ENCODE results near the gene FRRS1. TPM values are rescaled to one million over a fixed set of nuclear protein-coding genes. Genes with fewer than 3 reads are reported as not detected.

Gene FRRS1, protein sequence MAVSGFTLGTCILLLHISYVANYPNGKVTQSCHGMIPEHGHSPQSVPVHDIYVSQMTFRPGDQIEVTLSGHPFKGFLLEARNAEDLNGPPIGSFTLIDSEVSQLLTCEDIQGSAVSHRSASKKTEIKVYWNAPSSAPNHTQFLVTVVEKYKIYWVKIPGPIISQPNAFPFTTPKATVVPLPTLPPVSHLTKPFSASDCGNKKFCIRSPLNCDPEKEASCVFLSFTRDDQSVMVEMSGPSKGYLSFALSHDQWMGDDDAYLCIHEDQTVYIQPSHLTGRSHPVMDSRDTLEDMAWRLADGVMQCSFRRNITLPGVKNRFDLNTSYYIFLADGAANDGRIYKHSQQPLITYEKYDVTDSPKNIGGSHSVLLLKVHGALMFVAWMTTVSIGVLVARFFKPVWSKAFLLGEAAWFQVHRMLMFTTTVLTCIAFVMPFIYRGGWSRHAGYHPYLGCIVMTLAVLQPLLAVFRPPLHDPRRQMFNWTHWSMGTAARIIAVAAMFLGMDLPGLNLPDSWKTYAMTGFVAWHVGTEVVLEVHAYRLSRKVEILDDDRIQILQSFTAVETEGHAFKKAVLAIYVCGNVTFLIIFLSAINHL
- 10 to 100 TPM; 19.6 to 44.0 (median 31.4) TPM for total RNA-seq
- long read RNA-seq, partial matches to known transcripts: 2 of 2 reads
- long read RNA-seq, other reads (novel, unspliced or antisense): 0 of 2 reads

GRCh38 chr1:99766378-99766800 is at the start of gene FRRS1:
FRRS1 (minus strand) TSS chr1:99766635; CDS start chr1:99748768, 17,867 bp downstream.
- 0% methylated on average over 10 of the region's 10 CpGs for WGBS (ENCODE audit: insufficient coverage, low coverage, low lambda C conversion rate, missing lambda C conversion rate)
- H3K9me3 ChIP-seq: no peaks in the 10 kb centered on the region
- DNase-seq (peak; percentile 47 to 81 (median 62)), ATAC-seq (peak; percentile 77 to 85 (median 80))
- H3K27ac ChIP-seq: peak within 1 kb of the TSS; percentile 82 to 94 (median 93)
- intact Hi-C loops (cut with DNase I): no loop called here
- H3K36me3 ChIP-seq: no peaks in the 10 kb centered on the region
- peak within 1 kb of the TSS; percentile 43 to 63 (median 55) for H3K4me3 ChIP-seq
- TF ChIP-seq POLR2A (IDR thresholded peaks at IDR 0.05) (peak; percentile 91), CTCF (IDR thresholded peaks at IDR 0.05) (peak in 1 of 4 donors; percentile 10)
- no peaks in the 10 kb centered on the region for H3K27me3 ChIP-seq
- H3K4me1 ChIP-seq: peaks cover 0 to 5% (median 2%) of the 10 kb centered on the region in 4 donors

DNA sequence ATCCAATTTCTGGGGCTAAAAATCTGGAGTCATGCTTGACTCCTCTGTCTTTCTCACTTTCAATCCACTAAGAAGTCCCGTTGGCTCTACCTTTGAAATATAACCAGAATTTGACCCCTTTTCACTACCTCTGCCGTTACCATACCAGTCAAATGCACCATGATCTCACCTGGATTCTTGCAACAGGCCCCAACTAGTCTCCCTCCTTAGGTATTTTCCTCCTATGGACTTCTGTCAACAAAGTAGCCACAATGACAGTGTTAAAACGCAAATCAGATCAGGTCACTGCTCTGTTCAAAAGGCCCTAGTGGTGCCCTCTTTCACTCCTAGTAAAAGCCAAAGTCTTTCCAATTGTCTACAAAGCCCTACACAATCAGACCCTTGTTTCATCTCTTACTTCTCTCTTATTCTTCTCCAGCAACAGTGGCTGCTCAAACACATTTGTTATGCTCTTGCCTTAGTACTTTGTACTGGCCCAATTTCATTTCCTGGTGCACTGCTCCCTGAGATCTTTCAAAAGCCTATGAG is 48.0 kb upstream of the FRRS1 start:
- Histone ChIP-seq H3K27ac (no peak overlapping the region), H3K4me3 (no peak overlapping the region), H3K27me3 (no peaks in the 10 kb centered on the region), H3K4me1 (no peaks in the 10 kb centered on the region), H3K9me3 (no peaks in the 10 kb centered on the region), H3K36me3 (no peaks in the 10 kb centered on the region)
- ATAC-seq (no peak), DNase-seq (no peak)
- intact Hi-C loops (cut with DNase I): loop anchor here in 1 of 2 donors (10.0 kb wide), 1 partner anchor 1050 kb away; no protein-coding TSS in a partner anchor
- TF ChIP-seq CTCF (IDR thresholded peaks at IDR 0.05) (no peak), POLR2A (IDR thresholded peaks at IDR 0.05) (no peak)
- WGBS (ENCODE audit: insufficient coverage, low coverage, low lambda C conversion rate, missing lambda C conversion rate): 79% methylated on average over 3 of the region's 3 CpGs

GRCh38 chr1:99811747-99812146 is 45.3 kb upstream of the FRRS1 start:
- 92% methylated on average over 1 of the region's 1 CpG for WGBS (ENCODE audit: insufficient coverage, low coverage, low lambda C conversion rate, missing lambda C conversion rate)
- no peaks in the 10 kb centered on the region for H3K4me1 ChIP-seq
- H3K27ac ChIP-seq: no peak overlapping the region
- DNase-seq: no peak
- H3K4me3 ChIP-seq: no peak overlapping the region
- no peak for TF ChIP-seq POLR2A (IDR thresholded peaks at IDR 0.05)
- TF ChIP-seq CTCF (IDR thresholded peaks at IDR 0.05): no peak
- no peak for ATAC-seq
- intact Hi-C loops (cut with DNase I): loop anchor here in 1 of 2 donors (10.0 kb wide), 1 partner anchor 1053 kb away; no protein-coding TSS in a partner anchor
- no peaks in the 10 kb centered on the region for H3K9me3 ChIP-seq
- no peaks in the 10 kb centered on the region for H3K27me3 ChIP-seq
- no peaks in the 10 kb centered on the region for H3K36me3 ChIP-seq

DNA sequence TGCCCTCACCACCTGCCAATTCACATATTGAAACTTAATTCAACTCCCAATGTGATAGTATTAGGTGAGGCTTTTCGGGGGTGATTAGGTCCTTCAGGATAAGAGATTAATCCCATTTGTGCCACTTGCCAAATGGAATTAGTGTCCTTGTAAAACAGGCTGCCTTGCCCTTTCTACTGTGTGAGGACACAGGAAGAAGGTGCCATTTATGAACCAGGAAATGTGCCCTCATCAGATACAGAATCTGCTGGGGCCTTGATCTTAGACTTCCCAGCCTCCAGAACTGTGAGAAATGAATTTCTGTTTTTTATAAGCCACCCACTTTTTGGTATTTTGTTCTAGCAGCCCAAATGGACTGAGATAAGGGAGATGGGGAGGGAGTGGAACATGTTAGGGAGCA is 44.6 kb upstream of the FRRS1 start:
- intact Hi-C loops (cut with DNase I): loop anchor here in 1 of 2 donors (10.0 kb wide), 1 partner anchor 1054 kb away; no protein-coding TSS in a partner anchor
- TF ChIP-seq POLR2A (IDR thresholded peaks at IDR 0.05) (no peak), CTCF (IDR thresholded peaks at IDR 0.05) (no peak)
- Histone ChIP-seq H3K27me3 (no peaks in the 10 kb centered on the region), H3K27ac (no peak overlapping the region), H3K4me1 (no peaks in the 10 kb centered on the region), H3K9me3 (no peaks in the 10 kb centered on the region), H3K36me3 (no peaks in the 10 kb centered on the region), H3K4me3 (no peak overlapping the region)
- DNase-seq (no peak), ATAC-seq (no peak)
- 38% methylated on average over 1 of the region's 1 CpG for WGBS (ENCODE audit: insufficient coverage, low coverage, low lambda C conversion rate, missing lambda C conversion rate)

Data from right lobe of liver (tissue), 6 donors.